K562 (cell line): ENCODE results near the gene ZNF597. TPM values are rescaled to one million over a fixed set of nuclear protein-coding genes. Genes with fewer than 3 reads are reported as not detected.

Experiments
- ATAC-seq: fragments of 200-7000 bp; cut with Tn5 transposase; 3 replicates; pipeline ENCODE4 v1.9.1; 2020; ENCODE audit warnings: moderate library complexity
- BruUV-seq: library from RNA; stranded (reverse); fragments of 400-500 nt; replicated peaks from 2 replicates; lab custom pipeline; 2021; lab: Mats Ljungman, UMichigan
- CTCF ChIA-PET: fragments of 300-600 bp; formaldehyde crosslinking; extraction: SDS; loops from one replicate; lab custom pipeline; 2021; ENCODE audit warnings: low intra/inter-chr PET ratio; lab: Yijun Ruan, JAX
- POLR2A ChIA-PET: fragments of 300-600, 350-650 bp; sonication (Branson Sonifier 250); formaldehyde crosslinking; extraction: SDS; loops from one replicate; lab custom pipeline; 2021; ENCODE audit warnings: antibody characterized with exemption, inconsistent platforms; lab: Yijun Ruan, JAX
- DNase-seq, 4 experiments: peaks; one replicate each; pipeline versions ENCODE4 v3.0.0 to v3.0.0-alpha.2; 2011 to 2018; ENCODE audit warnings: low spot score in 3 of 4, mixed read lengths in 3 of 4; ENCODE audit errors: extremely low read depth in 1 of 4
- FAIRE-seq: peaks from 2 replicates; lab custom pipeline; 2011; peaks lifted over from hg19 to GRCh38; lab: Jason Lieb, UNC
- H2AFZ ChIP-seq: 2 replicates; pipeline ENCODE4 v1.6.0; 2011; ENCODE audit warnings: low read depth, low read length, control low read depth, inconsistent platforms
- H3K27ac ChIP-seq: fragments of 200-600 bp; 3 replicates; pipeline ENCODE4 v1.8.0; 2011; ENCODE audit warnings: low read depth, mild to moderate bottlenecking, control low read depth, inconsistent platforms, low read length, moderate library complexity, mixed read lengths; ENCODE audit errors: extremely low read depth
- H3K27me3 ChIP-seq, 2 experiments: fragments of 300-600 bp in 1 of 2; 2 replicates in 1 of 2; 3 replicates in 1 of 2; pipeline versions ENCODE4 v1.6.0 to v1.8.0; 2011; ENCODE audit warnings: inconsistent platforms in 2 of 2, low read length in 2 of 2, mild to moderate bottlenecking in 1 of 2, mixed read lengths in 1 of 2, moderate library complexity in 1 of 2; ENCODE audit not compliant: control insufficient read depth in 2 of 2, insufficient read depth in 2 of 2
- H3K36me3 ChIP-seq: fragments of 300-600 bp; 3 replicates; pipeline ENCODE4 v1.8.0; 2011; ENCODE audit warnings: mild to moderate bottlenecking, low read length, inconsistent platforms; ENCODE audit not compliant: control insufficient read depth, insufficient read depth
- H3K4me1 ChIP-seq, 2 experiments: fragments of 200-600 bp in 1 of 2; replicated peaks in 1 of 2; 2 replicates in 1 of 2; 3 replicates in 1 of 2; pipeline versions ENCODE4 v1.5.1 to v1.8.0; 2011; ENCODE audit warnings: inconsistent platforms in 2 of 2, low read length in 2 of 2, mild to moderate bottlenecking in 1 of 2, mixed read lengths in 1 of 2, moderate library complexity in 1 of 2; ENCODE audit not compliant: control insufficient read depth in 2 of 2, insufficient read depth in 2 of 2
- H3K4me2 ChIP-seq: 2 replicates; pipeline ENCODE4 v1.6.1; 2011; ENCODE audit warnings: low read length, control low read depth, inconsistent platforms, mixed read lengths; ENCODE audit not compliant: insufficient read depth
- H3K4me3 ChIP-seq: fragments of 200-600 bp; sonication (generic), shearing (Covaris generic); 2 replicates; pipeline ENCODE4 v1.5.1; 2016; ENCODE audit warnings: control low read depth, inconsistent platforms
- H3K79me2 ChIP-seq: fragments of 200-600 bp; 3 replicates; pipeline ENCODE4 v1.8.0; 2011; ENCODE audit warnings: low read length, inconsistent platforms; ENCODE audit not compliant: control insufficient read depth, insufficient read depth
- H3K9ac ChIP-seq, 2 experiments: 2 replicates each; pipeline versions ENCODE4 v1.6.0 to v1.6.1; 2011; ENCODE audit warnings: low read depth in 2 of 2, low read length in 2 of 2, control low read depth in 1 of 2, inconsistent platforms in 1 of 2, mild to moderate bottlenecking in 1 of 2, mixed read lengths in 1 of 2; ENCODE audit not compliant: insufficient read depth in 1 of 2
- H3K9me1 ChIP-seq: one replicate; pipeline ENCODE4 v1.6.0; 2011; ENCODE audit warnings: inconsistent platforms, mild to moderate bottlenecking, low read length, moderate library complexity; ENCODE audit not compliant: control insufficient read depth, insufficient read depth
- H3K9me3 ChIP-seq: replicated peaks from 2 replicates; pipeline ENCODE4 v1.5.1; 2011; ENCODE audit warnings: low read depth, low read length, inconsistent platforms; ENCODE audit not compliant: control insufficient read depth, insufficient read depth
- H4K20me1 ChIP-seq: replicated peaks from 2 replicates; pipeline ENCODE4 v1.6.1; 2011; ENCODE audit warnings: low read length, inconsistent platforms, mixed read lengths; ENCODE audit not compliant: control insufficient read depth, insufficient read depth
- CBX2 ChIP-seq: fragments of 200-600 bp; sonication (generic); IDR thresholded peaks from one replicate; pipeline ENCODE4 v1.6.1; 2012; ENCODE audit warnings: mild to moderate bottlenecking, low read length, inconsistent platforms; ENCODE audit not compliant: insufficient read depth, poor library complexity, severe bottlenecking
- E2F6 ChIP-seq, 2 experiments: IDR thresholded peaks; 2 replicates each; pipeline ENCODE4 v1.6.1; 2011; ENCODE audit warnings: borderline replicate concordance in 1 of 2, control low read depth in 1 of 2, low read depth in 1 of 2, low read length in 1 of 2, mild to moderate bottlenecking in 1 of 2, mixed read lengths in 1 of 2, moderate library complexity in 1 of 2; ENCODE audit not compliant: insufficient read depth in 1 of 2, insufficient read length in 1 of 2, poor library complexity in 1 of 2, severe bottlenecking in 1 of 2; ENCODE audit errors: extremely low read depth in 1 of 2
- HNRNPH1 ChIP-seq: fragments of 200-400 bp; formaldehyde crosslinking; optimal IDR thresholded peaks from 2 replicates; pipeline ENCODE3; 2017; ENCODE audit warnings: low read depth, mild to moderate bottlenecking, low read length, moderate library complexity
- IFI16 ChIP-seq: fragments of 250-450 bp; sonication (Bioruptor Pico); IDR thresholded peaks from 2 replicates; pipeline ENCODE4 v2.1.2; 2022; ENCODE audit warnings: mild to moderate bottlenecking, inconsistent platforms
- KAT2B ChIP-seq: IDR thresholded peaks from one replicate; pipeline ENCODE4 v1.6.1; 2012; ENCODE audit warnings: low read depth, mild to moderate bottlenecking, control low read depth, inconsistent platforms, low read length, moderate library complexity
- KLF16 ChIP-seq: IDR thresholded peaks from 2 replicates; pipeline ENCODE4 v1.6.1; 2016; ENCODE audit warnings: antibody characterized with exemption
- MAFG ChIP-seq: fragments of 450-650 bp; conservative IDR thresholded peaks from 2 replicates; pipeline ENCODE4 v1.6.1; 2016; ENCODE audit warnings: missing genetic modification characterization, missing compliant biosample characterization
- MAX ChIP-seq: sonication (generic); formaldehyde crosslinking; IDR thresholded peaks from 2 replicates; pipeline ENCODE4 v1.9.0; 2022; ENCODE audit warnings: mild to moderate bottlenecking, missing genetic modification reagents
- MNT ChIP-seq, 2 experiments: fragments of 450-650 bp; conservative IDR thresholded peaks; 2 replicates each; pipeline ENCODE4 v1.6.1; 2017; ENCODE audit warnings: mild to moderate bottlenecking in 2 of 2, moderate library complexity in 2 of 2
- NFIX ChIP-seq: fragments of 250-450 bp; sonication (Bioruptor Pico); IDR thresholded peaks from 2 replicates; pipeline ENCODE4 v1.4.0; 2020; ENCODE audit warnings: low read depth, mild to moderate bottlenecking, moderate library complexity
- SRSF3 ChIP-seq: fragments of 200-400 bp; formaldehyde crosslinking; IDR thresholded peaks from 2 replicates; pipeline ENCODE4 v1.6.1; 2016; ENCODE audit warnings: mild to moderate bottlenecking, low read length, moderate library complexity; ENCODE audit not compliant: insufficient read depth
- USF2 ChIP-seq: sonication (generic); formaldehyde crosslinking; IDR thresholded peaks from 2 replicates; pipeline ENCODE4 v1.5.0; 2020; ENCODE audit warnings: missing genetic modification reagents
- VEZF1 ChIP-seq: fragments of 200-800 bp; sonication (Bioruptor generic); IDR thresholded peaks from 2 replicates; pipeline ENCODE4 v1.6.1; 2017; ENCODE audit warnings: missing genetic modification characterization, missing compliant biosample characterization
- XRCC4 ChIP-seq: IDR thresholded peaks from one replicate; pipeline ENCODE4 v1.6.1; 2011; ENCODE audit not compliant: insufficient read depth, insufficient read length; ENCODE audit errors: extremely low read depth
- ZNF436 ChIP-seq: fragments of 250-450, 450-650 bp; sonication (Bioruptor Pico); formaldehyde crosslinking; IDR thresholded peaks from 2 replicates; pipeline ENCODE4 v1.7.0; 2020; ENCODE audit warnings: mild to moderate bottlenecking
- WGBS: fragments of 100-300 bp; shearing (Covaris generic); methylation state at CpG from one replicate; pipeline ENCODE4 v1.1.6; 2016; ENCODE audit warnings: low coverage, mixed read lengths; ENCODE audit not compliant: insufficient coverage; ENCODE audit errors: missing lambda C conversion rate; 5-methylcytosine and 5-hydroxymethylcytosine counted together
- in situ Hi-C: fragments of 300-500 bp; cut with MboI; formaldehyde crosslinking; loops from 4 replicates; pipeline ENCODE4 v1.15.0; 2018; ENCODE audit warnings: inconsistent platforms, mixed read lengths
- intact Hi-C: fragments of 100-400 bp; cut with micrococcal nuclease; formaldehyde crosslinking; loops from 2 replicates; pipeline ENCODE4 v1.14.2; 2022
- polyA plus RNA-seq, 8 experiments: library from polyadenylated mRNA; depleted of rRNA in 4 of 8; stranded (reverse) in 5 of 8; unstranded in 3 of 8; fragments of >200 nt; fragmentation: Nextera tagmentation in 2 of 8; fragmentation: Illumina TruSeq in 1 of 8; extraction: Ambion mirVana in 2 of 8; extraction: Trizol in 1 of 8; gene quantifications; 2 replicates each; pipeline versions ENCODE4 v1.2.1 to v1.2.3, GENCODE V29; 2011 to 2014; ENCODE audit warnings: inconsistent platforms in 1 of 8, missing spikeins in 1 of 8
- total RNA-seq, 7 experiments: library from RNA; depleted of rRNA in 6 of 7; stranded (reverse); fragments of >200 nt in 6 of 7; fragmentation: Illumina TruSeq in 2 of 7; extraction: Trizol in 2 of 7; gene quantifications; 2 replicates each; pipeline versions ENCODE4 v1.2.1 to v1.2.3, GENCODE V29; 2011 to 2021; ENCODE audit warnings: low replicate concordance in 1 of 7

Gene ZNF597
- total and polyA plus RNA-seq, 9 of the 15 experiments (the other 6 are each of a cell fraction or from before 2014, with no cell fraction given): 0.14 to 0.68 (median 0.42) TPM

GRCh38 chr16:3480901-3481695 lies 37.8 kb upstream of the ZNF597 start:
- peaks cover 7% of the 10 kb centered on the region for H3K9me1 ChIP-seq
- intact Hi-C loops (no loop called here), in situ Hi-C loops (no loop called here)
- no peaks in the 10 kb centered on the region for H4K20me1 ChIP-seq
- peak overlapping the region in 1 of 2 experiments; percentile 47; a peak in 1 of 4 replicates for H3K9ac ChIP-seq
- peaks cover 7 to 35% of the 10 kb centered on the region in 2 experiments; a peak in 4 of 5 replicates for H3K4me1 ChIP-seq
- POLR2A ChIA-PET: no interaction called here
- DNase-seq (peak; percentile 33 to 65 (median 60)), FAIRE-seq (peak; percentile 48), ATAC-seq (peak; percentile 56)
- H2AFZ ChIP-seq: no peak overlapping the region
- 41% methylated on average over 8 of the region's 18 CpGs for WGBS
- H3K79me2 ChIP-seq: 0 out of 3 replicates have a peak, but pooled peaks cover 2% of the 10 kb centered on the region
- H3K27ac ChIP-seq: peak overlapping the region; percentile 53; the same call in 2 of the 3 replicates
- peaks cover 59% of the 10 kb centered on the region for H3K36me3 ChIP-seq
- H3K27me3 ChIP-seq: no peaks in the 10 kb centered on the region
- CTCF ChIA-PET: no interaction called here
- H3K4me3 ChIP-seq: no peak overlapping the region
- no peak overlapping the region; the same call in 1 of the 2 replicates for H3K4me2 ChIP-seq
- no peaks in the 10 kb centered on the region for H3K9me3 ChIP-seq
- BruUV-seq: no TSS peak
- no peak for TF ChIP-seq KAT2B
- 0 out of 2 replicates have a peak, but pooled peaks have one; percentile 17 for TF ChIP-seq USF2 (CRISPR knock-in tag)
- no peak for TF ChIP-seq KLF16
- TF ChIP-seq XRCC4: no peak
- no peak for TF ChIP-seq CBX2
- TF ChIP-seq MNT (conservative IDR thresholded peaks at IDR 0.05): no peak
- peak in 1 of 2 experiments; percentile 42 for TF ChIP-seq E2F6 (IDR thresholded peaks at IDR 0.05; ENCODE audit: borderline replicate concordance in 1 of 2, extremely low read depth in 1 of 2, insufficient read depth in 1 of 2, insufficient read length in 1 of 2, low read depth in 1 of 2, low read length in 1 of 2, poor library complexity in 1 of 2, severe bottlenecking in 1 of 2)
- TF ChIP-seq MAFG (tag): no peak
- peak; percentile 44; the same call in 1 of the 2 replicates for TF ChIP-seq MAX (CRISPR knock-in tag)
- no peak for TF ChIP-seq ZNF436 (CRISPR knock-in tag)
- TF ChIP-seq SRSF3: no peak
- TF ChIP-seq HNRNPH1: no peak
- no peak for TF ChIP-seq NFIX (CRISPR knock-in tag)
- no peak for TF ChIP-seq VEZF1
- no peak for TF ChIP-seq IFI16 (CRISPR knock-in tag)
